ENCODE data around the gene G2E3. TPM values are rescaled to one million over a fixed set of nuclear protein-coding genes. Genes with fewer than 3 reads are reported as not detected.
A peak's percentile ranks its signal among the peaks of the same experiment; 100 is the strongest.

G2E3 gene
- total and polyA plus RNA-seq, 2 of the 4 experiments (the other 2 are of a cell fraction) = 9.6 to 19.4 TPM

DNA sequence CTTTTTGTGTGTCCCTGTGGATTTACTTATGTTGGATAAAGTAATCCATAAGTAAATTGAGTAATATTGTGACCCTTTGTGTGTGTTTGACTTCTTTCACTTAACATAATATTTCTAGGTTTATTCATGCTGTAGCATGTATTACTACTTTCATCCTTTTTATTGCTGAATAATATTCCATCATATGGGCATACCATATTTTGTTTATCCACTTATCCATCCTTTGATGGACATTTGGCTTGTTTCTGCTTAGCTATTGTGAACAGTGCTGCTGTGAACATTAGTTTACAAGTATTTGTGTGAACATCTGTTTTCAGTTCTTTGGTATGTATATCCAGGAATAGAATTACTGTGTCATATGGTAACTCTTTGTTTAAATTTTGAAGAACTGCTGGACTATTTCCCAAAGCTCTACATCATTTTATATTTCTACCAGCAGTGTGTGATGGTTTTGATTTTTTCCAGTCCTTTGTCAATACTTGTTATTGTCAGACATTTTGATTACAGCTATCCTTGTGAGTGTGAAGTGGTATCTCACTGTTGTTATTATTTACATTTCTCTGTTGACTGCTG lies 25.2 kb downstream of the G2E3 start:
- CTCF ChIA-PET = no interaction called here
- dilution Hi-C loops (cut with HindIII; ENCODE audit: low sequenced_read_pairs, unreplicated experiment) = no loop called here

More for the DNA sequence above, 25.2 kb downstream of the G2E3 start:
- ATAC-seq (ENCODE audit: low read depth) (0 out of 2 replicates have a peak, but pooled peaks have one; percentile 35), DNase-seq (peak; percentile 49)
- H2AFZ ChIP-seq (replicated peaks; ENCODE audit: low read length, poor library complexity) = no peak overlapping the region
- H4K8ac ChIP-seq (ENCODE audit: low read depth in 2 of 2, low read length in 2 of 2) = no peak overlapping the region
- no peak overlapping the region for H2BK20ac ChIP-seq (ENCODE audit: low read depth, low read length)
- H3K79me1 ChIP-seq (ENCODE audit: low read depth in 1 of 2, low read length in 2 of 2) = peaks cover 26 to 42% of the 10 kb centered on the region in 2 experiments
- no peak overlapping the region for H4K5ac ChIP-seq (ENCODE audit: low read depth, low read length)
- TF ChIP-seq RCOR1 (IDR thresholded peaks at IDR 0.05; ENCODE audit: insufficient replicate concordance, low read length) (no peak), RAD21 (IDR thresholded peaks at IDR 0.05; ENCODE audit: low read length) (no peak), CTCF (conservative IDR thresholded peaks at IDR 0.05; ENCODE audit: low read depth, low read length) (no peak), NFE2L2 (IDR thresholded peaks at IDR 0.05; ENCODE audit: low read depth, low read length) (no peak), CEBPB (IDR thresholded peaks at IDR 0.05; ENCODE audit: low read depth, low read length) (no peak), MAFK (IDR thresholded peaks at IDR 0.05; ENCODE audit: low read depth, low read length) (no peak), MXI1 (IDR thresholded peaks at IDR 0.05; ENCODE audit: borderline replicate concordance, low read depth, low read length) (no peak), SMC3 (IDR thresholded peaks at IDR 0.05; ENCODE audit: low read depth, low read length) (no peak)
- TF ChIP-seq, protein P1, sequence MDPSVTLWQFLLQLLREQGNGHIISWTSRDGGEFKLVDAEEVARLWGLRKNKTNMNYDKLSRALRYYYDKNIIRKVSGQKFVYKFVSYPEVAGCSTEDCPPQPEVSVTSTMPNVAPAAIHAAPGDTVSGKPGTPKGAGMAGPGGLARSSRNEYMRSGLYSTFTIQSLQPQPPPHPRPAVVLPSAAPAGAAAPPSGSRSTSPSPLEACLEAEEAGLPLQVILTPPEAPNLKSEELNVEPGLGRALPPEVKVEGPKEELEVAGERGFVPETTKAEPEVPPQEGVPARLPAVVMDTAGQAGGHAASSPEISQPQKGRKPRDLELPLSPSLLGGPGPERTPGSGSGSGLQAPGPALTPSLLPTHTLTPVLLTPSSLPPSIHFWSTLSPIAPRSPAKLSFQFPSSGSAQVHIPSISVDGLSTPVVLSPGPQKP (IDR thresholded peaks at IDR 0.05; ENCODE audit: borderline replicate concordance, low read depth, low read length) = no peak
- H2AK5ac ChIP-seq (ENCODE audit: low read depth, low read length) = no peak overlapping the region
- no peak overlapping the region for H3K56ac ChIP-seq (ENCODE audit: extremely low read depth, insufficient read depth, low read length)
- no peak overlapping the region for H2AK9ac ChIP-seq (replicated peaks; ENCODE audit: low read depth, low read length, poor library complexity)
- H3K14ac ChIP-seq (replicated peaks; ENCODE audit: low read depth, low read length) = no peak overlapping the region
- POLR2A ChIA-PET (ENCODE audit: unreplicated experiment) = no interaction called here
- H3K4ac ChIP-seq (ENCODE audit: low read depth, low read length) = no peak overlapping the region
- no peak overlapping the region for H2BK120ac ChIP-seq (ENCODE audit: low read depth, low read length)
- no peak overlapping the region for H3K4me3 ChIP-seq (ENCODE audit: insufficient read depth, low read depth, low read length)
- in situ Hi-C loops (cut with MboI; ENCODE audit: low sequenced_read_pairs) = no loop called here
- H3K27ac ChIP-seq (ENCODE audit: insufficient read depth, low read length) = no peak overlapping the region
- H3K9me1 ChIP-seq (ENCODE audit: insufficient read depth, low read length) = peaks cover 3% of the 10 kb centered on the region
- intact Hi-C loops (cut with micrococcal nuclease) = loop anchor here (5.0 kb wide), 1 partner anchor 33 kb away; no protein-coding TSS in a partner anchor
- H3K18ac ChIP-seq (ENCODE audit: low read depth, low read length) = no peak overlapping the region
- peaks cover 3% of the 10 kb centered on the region; the same call in 1 of the 2 replicates for H3K36me3 ChIP-seq (ENCODE audit: control insufficient read depth, insufficient read depth, low read length)
- H3K27me3 ChIP-seq (ENCODE audit: control insufficient read depth, insufficient read depth, low read length) = no peaks in the 10 kb centered on the region
- H3K9me3 ChIP-seq (ENCODE audit: control insufficient read depth, insufficient read depth, low read length) = no peaks in the 10 kb centered on the region
- peaks cover 11% of the 10 kb centered on the region for H4K20me1 ChIP-seq (ENCODE audit: insufficient read depth, low read length)
- no TSS peak for BruUV-seq (replicated peaks)
- H4K91ac ChIP-seq (ENCODE audit: insufficient read depth, low read depth, low read length) = no peak overlapping the region
- H2BK15ac ChIP-seq (ENCODE audit: low read depth, low read length) = no peak overlapping the region
- H2BK5ac ChIP-seq (ENCODE audit: low read depth, low read length, poor library complexity, severe bottlenecking) = no peak overlapping the region
- H3K4me2 ChIP-seq (ENCODE audit: low read depth, low read length) = no peak overlapping the region
- no peak overlapping the region for H3K23ac ChIP-seq (ENCODE audit: low read depth, low read length)
- peaks cover 5% of the 10 kb centered on the region; the same call in 1 of the 2 replicates for H3K4me1 ChIP-seq (ENCODE audit: control insufficient read depth, insufficient read depth, low read length)
- H3K9ac ChIP-seq (ENCODE audit: low read depth, low read length) = no peak overlapping the region

Data from IMR-90 (cell line).